ENCODE data around the gene FLOT2.
"Not testable (repeated sequence)": the region's sequence is repeated elsewhere in the genome, so short reads cannot be mapped to it uniquely, and the experiment has no call there.

Gene FLOT2

GRCh38 chr17:28896884-28897768, at the start of gene FLOT2:
Gene FLOT2, minus strand, starts transcription at chr17:28897733. Its CDS starts 159 bp downstream, at chr17:28897574.
- Histone ChIP-seq H3K4me1 (ENCODE audit: insufficient read depth, low read length) (peaks cover 23% of the 10 kb centered on the region), H3K4me3 (ENCODE audit: low read length) (peak within 1 kb of the TSS; percentile 95), H2AFZ (ENCODE audit: low read depth, low read length) (peak within 1 kb of the TSS; percentile 42), H3K36me3 (ENCODE audit: insufficient read depth, low read length) (peaks cover 9% of the 10 kb centered on the region), H3K27me3 (ENCODE audit: insufficient read depth, low read length) (no peaks in the 10 kb centered on the region), H3K9me3 (ENCODE audit: low read length) (no peaks in the 10 kb centered on the region)

- Histone ChIP-seq H3K36me3 (ENCODE audit: insufficient read depth, low read length) (peaks cover 32% of the 10 kb centered on the region), H3K27me3 (ENCODE audit: insufficient read depth, low read length) (no peaks in the 10 kb centered on the region), H3K4me1 (ENCODE audit: insufficient read depth, low read length) (peaks cover 26% of the 10 kb centered on the region), H3K9me3 (ENCODE audit: low read length) (no peaks in the 10 kb centered on the region), H2AFZ (ENCODE audit: low read depth, low read length) (no peak overlapping the region), H3K4me3 (ENCODE audit: low read length) (no peak overlapping the region)
These were observed 48.7 kb upstream of the FLOT2 start for GRCh38 chr17:28946239-28946638.

GRCh38 chr17:28944862-28945741, 47.6 kb upstream of the FLOT2 start:
- Histone ChIP-seq H3K9me3 (ENCODE audit: low read length) (no peaks in the 10 kb centered on the region), H3K4me1 (ENCODE audit: insufficient read depth, low read length) (peaks cover 38% of the 10 kb centered on the region), H3K36me3 (ENCODE audit: insufficient read depth, low read length) (peaks cover 32% of the 10 kb centered on the region), H2AFZ (ENCODE audit: low read depth, low read length) (no peak overlapping the region), H3K4me3 (ENCODE audit: low read length) (no peak overlapping the region), H3K27me3 (ENCODE audit: insufficient read depth, low read length) (no peaks in the 10 kb centered on the region)

- peaks cover 45% of the 10 kb centered on the region for H3K4me1 ChIP-seq (ENCODE audit: insufficient read depth, low read length)
- H3K27me3 ChIP-seq (ENCODE audit: insufficient read depth, low read length): no peaks in the 10 kb centered on the region
- no peaks in the 10 kb centered on the region for H3K9me3 ChIP-seq (ENCODE audit: low read length)
- no peak overlapping the region for H2AFZ ChIP-seq (ENCODE audit: low read depth, low read length)
- H3K36me3 ChIP-seq (ENCODE audit: insufficient read depth, low read length): peaks cover 32% of the 10 kb centered on the region
- H3K4me3 ChIP-seq (ENCODE audit: low read length): no peak overlapping the region
These were observed 46.8 kb upstream of the FLOT2 start for GRCh38 chr17:28944343-28944742.

GRCh38 chr17:28942925-28943324, 45.4 kb upstream of the FLOT2 start:
- H2AFZ ChIP-seq (ENCODE audit: low read depth, low read length): no peak overlapping the region
- H3K4me1 ChIP-seq (ENCODE audit: insufficient read depth, low read length): peaks cover 45% of the 10 kb centered on the region
- no peaks in the 10 kb centered on the region for H3K9me3 ChIP-seq (ENCODE audit: low read length)
- no peaks in the 10 kb centered on the region for H3K27me3 ChIP-seq (ENCODE audit: insufficient read depth, low read length)
- H3K36me3 ChIP-seq (ENCODE audit: insufficient read depth, low read length): peaks cover 39% of the 10 kb centered on the region
- H3K4me3 ChIP-seq (ENCODE audit: low read length): no peak overlapping the region

GRCh38 chr17:28941251-28941650, 43.7 kb upstream of the FLOT2 start:
- H3K36me3 ChIP-seq (ENCODE audit: insufficient read depth, low read length): peaks cover 32% of the 10 kb centered on the region
- no peaks in the 10 kb centered on the region for H3K27me3 ChIP-seq (ENCODE audit: insufficient read depth, low read length)
- no peaks in the 10 kb centered on the region for H3K9me3 ChIP-seq (ENCODE audit: low read length)
- H3K4me3 ChIP-seq (ENCODE audit: low read length): no peak overlapping the region
- H2AFZ ChIP-seq (ENCODE audit: low read depth, low read length): no peak overlapping the region
- peaks cover 47% of the 10 kb centered on the region for H3K4me1 ChIP-seq (ENCODE audit: insufficient read depth, low read length)

- H3K36me3 ChIP-seq (ENCODE audit: insufficient read depth, low read length): peaks cover 28% of the 10 kb centered on the region
- H3K4me1 ChIP-seq (ENCODE audit: insufficient read depth, low read length): peaks cover 51% of the 10 kb centered on the region
- H3K27me3 ChIP-seq (ENCODE audit: insufficient read depth, low read length): no peaks in the 10 kb centered on the region
- H3K9me3 ChIP-seq (ENCODE audit: low read length): no peaks in the 10 kb centered on the region
- H3K4me3 ChIP-seq (ENCODE audit: low read length): no peak overlapping the region
- H2AFZ ChIP-seq (ENCODE audit: low read depth, low read length): no peak overlapping the region
These were observed 43.1 kb upstream of the FLOT2 start for GRCh38 chr17:28940675-28941074.

GRCh38 chr17:28940142-28940541, 42.6 kb upstream of the FLOT2 start:
- H2AFZ ChIP-seq (ENCODE audit: low read depth, low read length): no peak overlapping the region
- H3K36me3 ChIP-seq (ENCODE audit: insufficient read depth, low read length): peaks cover 25% of the 10 kb centered on the region
- H3K4me3 ChIP-seq (ENCODE audit: low read length): no peak overlapping the region
- peaks cover 52% of the 10 kb centered on the region for H3K4me1 ChIP-seq (ENCODE audit: insufficient read depth, low read length)
- H3K27me3 ChIP-seq (ENCODE audit: insufficient read depth, low read length): no peaks in the 10 kb centered on the region
- no peaks in the 10 kb centered on the region for H3K9me3 ChIP-seq (ENCODE audit: low read length)

GRCh38 chr17:28938552-28938951, 41.0 kb upstream of the FLOT2 start:
- H3K4me3 ChIP-seq (ENCODE audit: low read length): no peak overlapping the region
- H2AFZ ChIP-seq (ENCODE audit: low read depth, low read length): no peak overlapping the region
- peaks cover 52% of the 10 kb centered on the region for H3K4me1 ChIP-seq (ENCODE audit: insufficient read depth, low read length)
- H3K9me3 ChIP-seq (ENCODE audit: low read length): no peaks in the 10 kb centered on the region
- no peaks in the 10 kb centered on the region for H3K27me3 ChIP-seq (ENCODE audit: insufficient read depth, low read length)
- H3K36me3 ChIP-seq (ENCODE audit: insufficient read depth, low read length): peaks cover 13% of the 10 kb centered on the region

GRCh38 chr17:28937044-28937729, 39.7 kb upstream of the FLOT2 start:
- Histone ChIP-seq H3K9me3 (ENCODE audit: low read length) (no peaks in the 10 kb centered on the region), H3K4me1 (ENCODE audit: insufficient read depth, low read length) (peaks cover 52% of the 10 kb centered on the region), H3K36me3 (ENCODE audit: insufficient read depth, low read length) (peaks cover 7% of the 10 kb centered on the region), H3K4me3 (ENCODE audit: low read length) (no peak overlapping the region), H2AFZ (ENCODE audit: low read depth, low read length) (no peak overlapping the region), H3K27me3 (ENCODE audit: insufficient read depth, low read length) (no peaks in the 10 kb centered on the region)

- Histone ChIP-seq H3K4me3 (ENCODE audit: low read length) (no peak overlapping the region), H2AFZ (ENCODE audit: low read depth, low read length) (no peak overlapping the region), H3K9me3 (ENCODE audit: low read length) (no peaks in the 10 kb centered on the region), H3K36me3 (ENCODE audit: insufficient read depth, low read length) (peaks cover 7% of the 10 kb centered on the region), H3K27me3 (ENCODE audit: insufficient read depth, low read length) (no peaks in the 10 kb centered on the region), H3K4me1 (ENCODE audit: insufficient read depth, low read length) (peaks cover 44% of the 10 kb centered on the region)
These were observed 38.4 kb upstream of the FLOT2 start for GRCh38 chr17:28935744-28936460.

GRCh38 chr17:28934508-28934907, 37.0 kb upstream of the FLOT2 start:
- H3K4me3 ChIP-seq (ENCODE audit: low read length); H3K36me3 ChIP-seq (ENCODE audit: insufficient read depth, low read length); H2AFZ ChIP-seq (ENCODE audit: low read depth, low read length); H3K9me3 ChIP-seq (ENCODE audit: low read length); H3K27me3 ChIP-seq (ENCODE audit: insufficient read depth, low read length): not testable (repeated sequence)
- H3K4me1 ChIP-seq (ENCODE audit: insufficient read depth, low read length): peaks cover 30% of the 10 kb centered on the region

Data from neuron (in vitro differentiated cells).